ENCODE results near the gene MAVS. TPM values are rescaled to one million over a fixed set of nuclear protein-coding genes. Genes with fewer than 3 reads are reported as not detected.
"Not testable (repeated sequence)": the region's sequence is repeated elsewhere in the genome, so short reads cannot be mapped to it uniquely, and the experiment has no call there.

Gene MAVS
- total and polyA plus RNA-seq, 8 donors, result 25.4 to 38.7 (median 32.1) TPM

- Histone ChIP-seq H3K4me3 (peak overlapping the region; percentile 93 to 97), H3K27ac (peak overlapping the region; percentile 97), H3K4me1 (peaks cover 22 to 67% of the 10 kb centered on the region in 2 donors), H3K9me3 (no peaks in the 10 kb centered on the region), H3K27me3 (no peaks in the 10 kb centered on the region), H3K36me3 (peaks cover 0 to 5% of the 10 kb centered on the region in 2 donors)
- DNase-seq (peak in 1 of 4 donors; percentile 42), ATAC-seq (no peak)
- no peak for TF ChIP-seq CTCF (IDR thresholded peaks at IDR 0.05)
- intact Hi-C loops (cut with DNase I), result no loop called here
These were observed 43.7 kb downstream of the MAVS start for GRCh38 chr20:3890398-3890751.

- ATAC-seq (no peak), DNase-seq (no peak)
- TF ChIP-seq CTCF (IDR thresholded peaks at IDR 0.05), result no peak
- Histone ChIP-seq H3K27ac (peak overlapping the region in 1 of 2 donors; percentile 97), H3K36me3 (peaks cover 0 to 5% of the 10 kb centered on the region in 2 donors), H3K9me3 (no peaks in the 10 kb centered on the region), H3K4me3 (peak overlapping the region; percentile 93 to 97), H3K4me1 (peaks cover 26 to 76% of the 10 kb centered on the region in 2 donors), H3K27me3 (no peaks in the 10 kb centered on the region)
- intact Hi-C loops (cut with DNase I), result no loop called here
These were observed 44.6 kb downstream of the MAVS start for GRCh38 chr20:3890999-3891929.

GRCh38 chr20:3894796-3895195 is 48.2 kb downstream of the MAVS start:
- Histone ChIP-seq H3K4me3 (no peak overlapping the region), H3K27ac (no peak overlapping the region), H3K9me3 (no peaks in the 10 kb centered on the region), H3K27me3 (no peaks in the 10 kb centered on the region), H3K4me1 (peaks cover 35 to 95% of the 10 kb centered on the region in 2 donors), H3K36me3 (peaks cover 0 to 12% of the 10 kb centered on the region in 2 donors)
- intact Hi-C loops (cut with DNase I), result no loop called here
- ATAC-seq, result no peak
- TF ChIP-seq CTCF (IDR thresholded peaks at IDR 0.05), result no peak
- DNase-seq, result no peak

GRCh38 chr20:3896302-3896701 is 49.7 kb downstream of the MAVS start:
- Histone ChIP-seq H3K27me3 (no peaks in the 10 kb centered on the region), H3K9me3 (no peaks in the 10 kb centered on the region), H3K4me3 (no peak overlapping the region), H3K4me1 (peaks cover 40 to 100% of the 10 kb centered on the region in 2 donors), H3K36me3 (peaks cover 0 to 12% of the 10 kb centered on the region in 2 donors), H3K27ac (peak overlapping the region in 1 of 2 donors; percentile 21)
- intact Hi-C loops (cut with DNase I), result no loop called here
- TF ChIP-seq CTCF (IDR thresholded peaks at IDR 0.05), result no peak
- ATAC-seq (no peak), DNase-seq (no peak)

- peak overlapping the region in 1 of 2 donors; percentile 21 for H3K27ac ChIP-seq
- H3K4me3 ChIP-seq, result no peak overlapping the region
- no peak for TF ChIP-seq CTCF (IDR thresholded peaks at IDR 0.05)
- ATAC-seq (no peak), DNase-seq (no peak)
- H3K27me3 ChIP-seq, result no peaks in the 10 kb centered on the region
- peaks cover 0 to 12% of the 10 kb centered on the region in 2 donors for H3K36me3 ChIP-seq
- H3K4me1 ChIP-seq, result peaks cover 33 to 100% of the 10 kb centered on the region in 2 donors
- intact Hi-C loops (cut with DNase I), result no loop called here
- no peaks in the 10 kb centered on the region for H3K9me3 ChIP-seq
These were observed 50.4 kb downstream of the MAVS start for GRCh38 chr20:3896853-3897583.

GRCh38 chr20:3898181-3898580 is 51.5 kb downstream of the MAVS start:
- H3K4me3 ChIP-seq; ATAC-seq; H3K27ac ChIP-seq; DNase-seq; H3K9me3 ChIP-seq; H3K27me3 ChIP-seq; intact Hi-C loops (cut with DNase I): not testable (repeated sequence)
- peaks cover 0 to 12% of the 10 kb centered on the region in 2 donors for H3K36me3 ChIP-seq
- peaks cover 31 to 98% of the 10 kb centered on the region in 2 donors for H3K4me1 ChIP-seq

Data from left lung (tissue), 10 donors.